ENCODE measurements around the gene TRPM3.

TRPM3 gene

GRCh38 chr9:71145179-71145578 is 23.8 kb upstream of the TRPM3 start:
- no peak for TF ChIP-seq CTCF (IDR thresholded peaks at IDR 0.05; ENCODE audit: low read depth, low read length, missing control alignments)
- H3K4me3 ChIP-seq (ENCODE audit: low read depth, low read length), result no peak overlapping the region
- in situ Hi-C loops (cut with HindIII; ENCODE audit: low sequenced_read_pairs), result no loop called here
- no peak for DNase-seq (ENCODE audit: low read depth)

GRCh38 chr9:71144495-71144894 is 23.1 kb upstream of the TRPM3 start:
- DNase-seq (ENCODE audit: low read depth), result no peak
- H3K4me3 ChIP-seq (ENCODE audit: low read depth, low read length), result no peak overlapping the region
- TF ChIP-seq CTCF (IDR thresholded peaks at IDR 0.05; ENCODE audit: low read depth, low read length, missing control alignments), result no peak
- in situ Hi-C loops (cut with HindIII; ENCODE audit: low sequenced_read_pairs), result loop anchor here (5.0 kb wide), 1 partner anchor 52 kb away; no protein-coding TSS in a partner anchor

- TF ChIP-seq CTCF (IDR thresholded peaks at IDR 0.05; ENCODE audit: low read depth, low read length, missing control alignments), result no peak
- in situ Hi-C loops (cut with HindIII; ENCODE audit: low sequenced_read_pairs), result no loop called here
- H3K4me3 ChIP-seq (ENCODE audit: low read depth, low read length), result no peak overlapping the region
- no peak for DNase-seq (ENCODE audit: low read depth)
These were observed 15.3 kb upstream of the TRPM3 start for GRCh38 chr9:71136696-71137095.

GRCh38 chr9:71131145-71131544 is 9.7 kb upstream of the TRPM3 start:
- H3K4me3 ChIP-seq (ENCODE audit: low read depth, low read length), result no peak overlapping the region
- in situ Hi-C loops (cut with HindIII; ENCODE audit: low sequenced_read_pairs), result no loop called here
- no peak for TF ChIP-seq CTCF (IDR thresholded peaks at IDR 0.05; ENCODE audit: low read depth, low read length, missing control alignments)
- DNase-seq (ENCODE audit: low read depth), result no peak

- H3K4me3 ChIP-seq (ENCODE audit: low read depth, low read length), result no peak overlapping the region
- TF ChIP-seq CTCF (IDR thresholded peaks at IDR 0.05; ENCODE audit: low read depth, low read length, missing control alignments), result no peak
- in situ Hi-C loops (cut with HindIII; ENCODE audit: low sequenced_read_pairs), result no loop called here
These were observed 9.1 kb upstream of the TRPM3 start for GRCh38 chr9:71130521-71130920.

GRCh38 chr9:71128796-71129195 is 7.4 kb upstream of the TRPM3 start:
- H3K4me3 ChIP-seq (ENCODE audit: low read depth, low read length), result no peak overlapping the region
- TF ChIP-seq CTCF (IDR thresholded peaks at IDR 0.05; ENCODE audit: low read depth, low read length, missing control alignments), result no peak
- in situ Hi-C loops (cut with HindIII; ENCODE audit: low sequenced_read_pairs), result no loop called here
- no peak for DNase-seq (ENCODE audit: low read depth)

More at GRCh38 chr9:71130521-71130920, 9.1 kb upstream of the TRPM3 start:
- DNase-seq (ENCODE audit: low read depth), result no peak

GRCh38 chr9:71127301-71127700 is 5.9 kb upstream of the TRPM3 start:
- no peak for DNase-seq (ENCODE audit: low read depth)
- no peak for TF ChIP-seq CTCF (IDR thresholded peaks at IDR 0.05; ENCODE audit: low read depth, low read length, missing control alignments)

More at GRCh38 chr9:71127301-71127700, 5.9 kb upstream of the TRPM3 start:
- in situ Hi-C loops (cut with HindIII; ENCODE audit: low sequenced_read_pairs), result no loop called here
- no peak overlapping the region for H3K4me3 ChIP-seq (ENCODE audit: low read depth, low read length)
